ENCODE measurements around the gene GJA5. TPM values are rescaled to one million over a fixed set of nuclear protein-coding genes. Genes with fewer than 3 reads are reported as not detected.

GJA5 gene
- total RNA-seq, 4 donors from 2014 or later = 14.2 to 63.2 (median 39.6) TPM

GRCh38 chr1:147781056-147781471, 20.7 kb upstream of the GJA5 start:
- no peak for TF ChIP-seq CTCF (IDR thresholded peaks at IDR 0.05)
- ATAC-seq (ENCODE audit: low FRiP score) = peak; percentile 88
- DNase-seq (ENCODE audit: low spot score) = no peak

- ATAC-seq (ENCODE audit: low FRiP score) = no peak
- no peak for TF ChIP-seq CTCF (IDR thresholded peaks at IDR 0.05)
- DNase-seq (ENCODE audit: low spot score) = no peak
Measured at GRCh38 chr1:147777694-147778093, 17.3 kb upstream of the GJA5 start.

- TF ChIP-seq CTCF (IDR thresholded peaks at IDR 0.05) = no peak
- no peak for DNase-seq (ENCODE audit: low spot score)
- no peak for ATAC-seq (ENCODE audit: low FRiP score)
Measured at GRCh38 chr1:147773215-147773715, 12.9 kb upstream of the GJA5 start.

GRCh38 chr1:147772570-147772969, 12.2 kb upstream of the GJA5 start:
- ATAC-seq (ENCODE audit: low FRiP score) = no peak
- no peak for DNase-seq (ENCODE audit: low spot score)
- no peak for TF ChIP-seq CTCF (IDR thresholded peaks at IDR 0.05)

- DNase-seq (ENCODE audit: low spot score) (no peak), ATAC-seq (ENCODE audit: low FRiP score) (peak; percentile 37)
- no peak for TF ChIP-seq CTCF (IDR thresholded peaks at IDR 0.05)
Measured at GRCh38 chr1:147771226-147772125, 11.1 kb upstream of the GJA5 start.

- no peak for DNase-seq (ENCODE audit: low spot score)
- ATAC-seq (ENCODE audit: low FRiP score) = no peak
- no peak for TF ChIP-seq CTCF (IDR thresholded peaks at IDR 0.05)
Measured at GRCh38 chr1:147769106-147769505, 8.7 kb upstream of the GJA5 start.

GRCh38 chr1:147768582-147768981, 8.2 kb upstream of the GJA5 start:
- TF ChIP-seq CTCF (IDR thresholded peaks at IDR 0.05) = no peak
- ATAC-seq (ENCODE audit: low FRiP score) = no peak
- no peak for DNase-seq (ENCODE audit: low spot score)

All from omental fat pad (tissue), 4 donors.